SJCRH30 (cell line): ENCODE data around the gene CUL5. TPM values are rescaled to one million over a fixed set of nuclear protein-coding genes. Genes with fewer than 3 reads are reported as not detected.

Experiments
- DNase-seq, 2 experiments: peaks; one replicate each; pipeline ENCODE4 v3.0.0-alpha.2; 2015 to 2020
- H3K27ac ChIP-seq: fragments of 250-450 bp; sonication (Bioruptor Pico); 2 replicates; pipeline ENCODE4 v1.5.1; 2020; ENCODE audit warnings: mild to moderate bottlenecking, moderate library complexity
- H3K27me3 ChIP-seq: fragments of 250-450 bp; sonication (Bioruptor Pico); 2 replicates; pipeline ENCODE4 v1.5.1; 2020; ENCODE audit warnings: mild to moderate bottlenecking, moderate library complexity
- H3K36me3 ChIP-seq: fragments of 250-450 bp; sonication (Bioruptor Pico); 2 replicates; pipeline ENCODE4 v1.5.1; 2020; ENCODE audit warnings: mild to moderate bottlenecking, moderate library complexity
- H3K4me1 ChIP-seq: fragments of 250-450 bp; sonication (Bioruptor Pico); 2 replicates; pipeline ENCODE4 v1.5.1; 2020; ENCODE audit warnings: mild to moderate bottlenecking, moderate library complexity
- H3K4me3 ChIP-seq: fragments of 250-450 bp; sonication (Bioruptor Pico); 2 replicates; pipeline ENCODE4 v1.5.1; 2020; ENCODE audit warnings: mild to moderate bottlenecking, moderate library complexity
- H3K9me3 ChIP-seq: fragments of 250-450 bp; sonication (Bioruptor Pico); replicated peaks from 2 replicates; pipeline ENCODE4 v1.5.1; 2020; ENCODE audit warnings: mild to moderate bottlenecking, moderate library complexity
- total RNA-seq: library from RNA; depleted of rRNA; stranded (reverse); fragments of >200 nt; shearing (Covaris generic); gene quantifications from 2 replicates; pipeline ENCODE4 v1.2.3, GENCODE V29; 2014; rRNA removed

Gene CUL5
- total RNA-seq, 1 experiment from 2014 or later, result 24.0 TPM

GRCh38 chr11:108154591-108154990 lies 145.9 kb downstream of the CUL5 start:
- no peaks in the 10 kb centered on the region for H3K4me1 ChIP-seq
- H3K36me3 ChIP-seq, result peaks cover 31% of the 10 kb centered on the region
- H3K4me3 ChIP-seq, result no peak overlapping the region
- no peak for DNase-seq
- H3K9me3 ChIP-seq, result no peaks in the 10 kb centered on the region
- no peak overlapping the region for H3K27ac ChIP-seq
- H3K27me3 ChIP-seq, result no peaks in the 10 kb centered on the region

Other genes with a start within 250 kb of the CUL5 start
- 7.6 and 9.5 TPM in 2 replicates for gene SLC35F2, start 150.1 kb upstream of the CUL5 start, total RNA-seq
- gene RAB39A, start 80.5 kb upstream of the CUL5 start, total RNA-seq, result 4.3 and 5.8 TPM in 2 replicates
- 62.0 and 65.9 TPM in 2 replicates for gene ACAT1, start 112.7 kb downstream of the CUL5 start, total RNA-seq
- gene NPAT, start 213.7 kb downstream of the CUL5 start, total RNA-seq, result 22.9 and 29.6 TPM in 2 replicates
- 29.9 and 37.0 TPM in 2 replicates for gene ATM, start 214.2 kb downstream of the CUL5 start, total RNA-seq